ENCODE data around the gene SLC26A11.
"Not testable (repeated sequence)": the region's sequence is repeated elsewhere in the genome, so short reads cannot be mapped to it uniquely, and the experiment has no call there.

SLC26A11 gene

GRCh38 chr17:80246266-80246681 lies 26.0 kb downstream of the SLC26A11 start:
- no peak for DNase-seq

- no peak for DNase-seq
Observed at GRCh38 chr17:80246726-80247125, 26.5 kb downstream of the SLC26A11 start.

- no peak for DNase-seq
Observed at GRCh38 chr17:80247561-80247960, 27.3 kb downstream of the SLC26A11 start.

- no peak for DNase-seq
Observed at GRCh38 chr17:80248001-80248893, 28.0 kb downstream of the SLC26A11 start.

GRCh38 chr17:80248894-80249710 lies 28.9 kb downstream of the SLC26A11 start:
- no peak for DNase-seq

GRCh38 chr17:80251966-80252365 lies 31.7 kb downstream of the SLC26A11 start:
- no peak for DNase-seq

- peak; percentile 89 to 94 for DNase-seq
Observed at GRCh38 chr17:80252871-80253270, 32.6 kb downstream of the SLC26A11 start.

GRCh38 chr17:80253631-80254395 lies 33.6 kb downstream of the SLC26A11 start:
- DNase-seq: no peak

GRCh38 chr17:80254396-80255251 lies 34.4 kb downstream of the SLC26A11 start:
- DNase-seq: peak; percentile 74

GRCh38 chr17:80256034-80256350 lies 35.8 kb downstream of the SLC26A11 start:
- DNase-seq: no peak

GRCh38 chr17:80257716-80258213 lies 37.5 kb downstream of the SLC26A11 start:
- no peak for DNase-seq

GRCh38 chr17:80258296-80258695 lies 38.1 kb downstream of the SLC26A11 start:
- not testable (repeated sequence) for DNase-seq

- DNase-seq: no peak
Observed at GRCh38 chr17:80259457-80260068, 39.3 kb downstream of the SLC26A11 start.

- DNase-seq: peak; percentile 78 to 84
Observed at GRCh38 chr17:80260069-80260535, 39.9 kb downstream of the SLC26A11 start.

GRCh38 chr17:80260791-80261158 lies 40.5 kb downstream of the SLC26A11 start, which contains the start of gene RNF213:
Gene RNF213 (plus strand): TSS chr17:80260852. CDS start chr17:80263682, 2,830 bp downstream.
- DNase-seq: peak in 1 of 2 donors; percentile 55

GRCh38 chr17:80261159-80261894 lies 41.1 kb downstream of the SLC26A11 start:
- peak; percentile 64 to 67 for DNase-seq

- DNase-seq: no peak
Observed at GRCh38 chr17:80261895-80262279, 41.7 kb downstream of the SLC26A11 start.

- no peak for DNase-seq
Observed at GRCh38 chr17:80262291-80262690, 42.1 kb downstream of the SLC26A11 start.

GRCh38 chr17:80262775-80263244 lies 42.6 kb downstream of the SLC26A11 start:
- no peak for DNase-seq
